ENCODE results near the gene STK10. TPM values are rescaled to one million over a fixed set of nuclear protein-coding genes. Genes with fewer than 3 reads are reported as not detected.

The STK10 gene
- total RNA-seq, 3 donors from 2014 or later = 22.7 to 36.3 (median 29.9) TPM

GRCh38 chr5:172054611-172055153 is 133.3 kb downstream of the STK10 start:
- Histone ChIP-seq H3K4me3 (no peak overlapping the region), H3K9me3 (no peaks in the 10 kb centered on the region), H3K4me1 (ENCODE audit: low read depth) (no peaks in the 10 kb centered on the region), H3K36me3 (ENCODE audit: low read depth) (peaks cover 3% of the 10 kb centered on the region)
- no peak for TF ChIP-seq CTCF (IDR thresholded peaks at IDR 0.05)
- intact Hi-C loops (cut with DNase I, micrococcal nuclease) = no loop called here
- ATAC-seq (no peak), DNase-seq (no peak)

DNA sequence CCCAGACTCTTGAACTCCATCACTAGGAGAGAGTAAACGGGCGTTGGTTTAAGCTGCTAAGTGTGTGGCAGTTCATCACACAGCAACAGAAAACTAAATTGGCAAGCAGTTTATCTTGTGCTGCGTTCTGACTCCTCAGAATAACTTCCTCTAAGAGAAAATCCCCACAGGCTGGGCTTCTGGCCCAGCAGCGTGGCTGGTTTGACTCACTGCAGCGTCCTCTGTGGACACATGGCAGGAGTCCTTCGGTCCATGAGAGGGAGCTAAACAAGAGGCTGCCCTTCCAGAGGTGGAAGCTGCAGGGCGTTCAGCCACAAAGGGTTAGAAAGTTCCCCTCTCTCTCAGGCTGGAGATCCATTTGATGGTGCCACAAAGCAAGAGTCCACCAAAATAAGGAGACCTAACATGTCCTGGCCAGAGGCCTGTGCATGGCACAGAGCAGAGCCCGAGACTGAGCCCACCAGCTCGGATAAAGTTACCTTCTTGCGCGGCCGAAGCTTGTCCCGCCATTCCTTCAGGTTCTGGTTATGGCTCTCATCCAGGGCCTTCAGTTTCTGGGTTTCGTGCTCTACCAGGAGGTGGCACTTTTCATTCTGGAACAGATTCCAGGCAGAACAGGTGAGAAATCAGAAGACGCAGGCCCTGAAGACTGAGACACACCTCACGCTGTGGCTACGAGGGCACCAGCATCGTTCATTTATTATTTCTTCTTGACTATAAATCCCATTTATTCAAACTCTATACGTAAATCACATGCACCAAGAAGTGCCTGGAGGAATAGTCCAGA is 135.4 kb downstream of the STK10 start:
- Histone ChIP-seq H3K4me1 (ENCODE audit: low read depth) (no peaks in the 10 kb centered on the region), H3K4me3 (no peak overlapping the region), H3K36me3 (ENCODE audit: low read depth) (peaks cover 3% of the 10 kb centered on the region), H3K9me3 (no peaks in the 10 kb centered on the region)
- peak in 1 of 3 donors; percentile 17 for DNase-seq
- intact Hi-C loops (cut with DNase I, micrococcal nuclease) = no loop called here
- no peak for TF ChIP-seq CTCF (IDR thresholded peaks at IDR 0.05)
- peak; percentile 52 for ATAC-seq

GRCh38 chr5:172051643-172052339 is 136.2 kb downstream of the STK10 start:
- H3K36me3 ChIP-seq (ENCODE audit: low read depth) = peaks cover 3% of the 10 kb centered on the region
- no peak for DNase-seq
- no peak overlapping the region for H3K4me3 ChIP-seq
- no peaks in the 10 kb centered on the region for H3K4me1 ChIP-seq (ENCODE audit: low read depth)
- ATAC-seq = no peak
- intact Hi-C loops (cut with DNase I, micrococcal nuclease) = no loop called here
- no peaks in the 10 kb centered on the region for H3K9me3 ChIP-seq
- no peak for TF ChIP-seq CTCF (IDR thresholded peaks at IDR 0.05)

- no peak for ATAC-seq
These were observed 137.9 kb downstream of the STK10 start for GRCh38 chr5:172050080-172050479.

More at GRCh38 chr5:172050080-172050479, 137.9 kb downstream of the STK10 start:
- no peak for TF ChIP-seq CTCF (IDR thresholded peaks at IDR 0.05)
- DNase-seq = no peak
- Histone ChIP-seq H3K4me1 (ENCODE audit: low read depth) (no peaks in the 10 kb centered on the region), H3K9me3 (no peaks in the 10 kb centered on the region), H3K36me3 (ENCODE audit: low read depth) (peaks cover 3% of the 10 kb centered on the region), H3K4me3 (no peak overlapping the region)
- intact Hi-C loops (cut with DNase I, micrococcal nuclease) = no loop called here

Data from mucosa of descending colon (tissue), 3 donors.